Smooth muscle cell (in vitro differentiated cells): ENCODE data around the gene ADAM19. TPM values are rescaled to one million over a fixed set of nuclear protein-coding genes. Genes with fewer than 3 reads are reported as not detected.

ENCODE experiments used
- DNase-seq: peaks from one replicate; lab custom pipeline; 2025; ENCODE audit not compliant: unreplicated experiment; lab: John Stamatoyannopoulos, UW
- H2AFZ ChIP-seq: fragments of 200-600 bp; sonication (generic); 2 replicates; pipeline ENCODE4 v1.6.0; 2016; ENCODE audit warnings: antibody characterized with exemption, low read depth, mild to moderate bottlenecking
- H3F3A ChIP-seq: fragments of 200-600 bp; sonication (generic); 2 replicates; pipeline ENCODE4 v1.6.0; 2017; ENCODE audit warnings: antibody characterized with exemption, low read depth
- H3K27ac ChIP-seq: fragments of 200-600 bp; sonication (generic); 2 replicates; pipeline ENCODE4 v1.5.1; 2016; ENCODE audit warnings: low read depth, mild to moderate bottlenecking
- H3K27me3 ChIP-seq: fragments of 200-600 bp; sonication (generic); 2 replicates; pipeline ENCODE4 v1.6.1; 2016; ENCODE audit warnings: low read depth, mild to moderate bottlenecking
- H3K36me3 ChIP-seq: fragments of 200-600 bp; sonication (generic); 2 replicates; pipeline ENCODE4 v1.5.1; 2016; ENCODE audit warnings: low read depth
- H3K4me1 ChIP-seq: fragments of 200-600 bp; sonication (generic); 2 replicates; pipeline ENCODE4 v1.5.1; 2016; ENCODE audit warnings: low read depth
- H3K4me2 ChIP-seq: fragments of 200-600 bp; sonication (generic); 2 replicates; pipeline ENCODE4 v1.6.0; 2016; ENCODE audit warnings: mild to moderate bottlenecking
- H3K4me3 ChIP-seq: fragments of 200-600 bp; sonication (generic); 2 replicates; pipeline ENCODE4 v1.5.1; 2016; ENCODE audit warnings: mild to moderate bottlenecking
- H3K79me2 ChIP-seq: fragments of 200-600 bp; sonication (generic); 2 replicates; pipeline ENCODE4 v1.6.0; 2016; ENCODE audit warnings: low read depth, mild to moderate bottlenecking
- H3K9ac ChIP-seq: fragments of 200-600 bp; sonication (generic); 2 replicates; pipeline ENCODE4 v1.6.0; 2016; ENCODE audit warnings: low read depth
- H3K9me3 ChIP-seq: fragments of 200-600 bp; sonication (generic); replicated peaks from 2 replicates; pipeline ENCODE4 v1.5.1; 2016; ENCODE audit warnings: low read depth
- H4K20me1 ChIP-seq: fragments of 200-600 bp; sonication (generic); 2 replicates; pipeline ENCODE4 v1.6.0; 2016; ENCODE audit warnings: low read depth
- WGBS: methylation state at CpG from one replicate; pipeline ENCODE4 v1.1.7; 2016; ENCODE audit warnings: low lambda C conversion rate; 5-methylcytosine and 5-hydroxymethylcytosine counted together
- polyA plus RNA-seq: library from polyadenylated mRNA; unstranded; fragments of >200 nt; fragmentation: Nextera tagmentation; extraction: Ambion mirVana; gene quantifications from 2 replicates; pipeline ENCODE4 v1.2.1, GENCODE V29; 2016
- total RNA-seq: library from RNA; depleted of rRNA; stranded (reverse); fragments of >200 nt; gene quantifications from 2 replicates; pipeline ENCODE4 v1.2.3, GENCODE V29; 2014
- TF ChIP-seq, protein P1 (sequence below): fragments of 200-600 bp; sonication (generic); IDR thresholded peaks from 2 replicates; pipeline ENCODE4 v1.5.1; 2017; ENCODE audit warnings: borderline replicate concordance, mild to moderate bottlenecking, antibody characterized with exemption; ENCODE audit not compliant: insufficient read depth, poor library complexity, severe bottlenecking

ADAM19 gene
- total and polyA plus RNA-seq, 2 experiments from 2014 or later, result 62.2 to 112 TPM

GRCh38 chr5:157450024-157450423, 125.6 kb downstream of the ADAM19 start:
- no peak for DNase-seq
- Histone ChIP-seq H3K36me3 (no peaks in the 10 kb centered on the region), H3K9ac (no peak overlapping the region), H3K4me1 (no peaks in the 10 kb centered on the region), H3K27ac (no peak overlapping the region), H3K79me2 (no peaks in the 10 kb centered on the region), H3K4me2 (no peak overlapping the region), H3K4me3 (no peak overlapping the region), H3K9me3 (no peaks in the 10 kb centered on the region), H3F3A (no peaks in the 10 kb centered on the region), H4K20me1 (no peaks in the 10 kb centered on the region), H2AFZ (no peak overlapping the region), H3K27me3 (no peaks in the 10 kb centered on the region)
- TF ChIP-seq, protein P1, sequence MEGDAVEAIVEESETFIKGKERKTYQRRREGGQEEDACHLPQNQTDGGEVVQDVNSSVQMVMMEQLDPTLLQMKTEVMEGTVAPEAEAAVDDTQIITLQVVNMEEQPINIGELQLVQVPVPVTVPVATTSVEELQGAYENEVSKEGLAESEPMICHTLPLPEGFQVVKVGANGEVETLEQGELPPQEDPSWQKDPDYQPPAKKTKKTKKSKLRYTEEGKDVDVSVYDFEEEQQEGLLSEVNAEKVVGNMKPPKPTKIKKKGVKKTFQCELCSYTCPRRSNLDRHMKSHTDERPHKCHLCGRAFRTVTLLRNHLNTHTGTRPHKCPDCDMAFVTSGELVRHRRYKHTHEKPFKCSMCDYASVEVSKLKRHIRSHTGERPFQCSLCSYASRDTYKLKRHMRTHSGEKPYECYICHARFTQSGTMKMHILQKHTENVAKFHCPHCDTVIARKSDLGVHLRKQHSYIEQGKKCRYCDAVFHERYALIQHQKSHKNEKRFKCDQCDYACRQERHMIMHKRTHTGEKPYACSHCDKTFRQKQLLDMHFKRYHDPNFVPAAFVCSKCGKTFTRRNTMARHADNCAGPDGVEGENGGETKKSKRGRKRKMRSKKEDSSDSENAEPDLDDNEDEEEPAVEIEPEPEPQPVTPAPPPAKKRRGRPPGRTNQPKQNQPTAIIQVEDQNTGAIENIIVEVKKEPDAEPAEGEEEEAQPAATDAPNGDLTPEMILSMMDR, result no peak
- 94% methylated on average over 3 of the region's 3 CpGs for whole genome bisulfite sequencing

GRCh38 chr5:157449011-157449723, 126.4 kb downstream of the ADAM19 start:
- Histone ChIP-seq H3K36me3 (no peaks in the 10 kb centered on the region), H3K27me3 (no peaks in the 10 kb centered on the region), H3K4me2 (no peak overlapping the region), H4K20me1 (no peaks in the 10 kb centered on the region), H3K9ac (no peak overlapping the region), H2AFZ (no peak overlapping the region), H3K27ac (no peak overlapping the region), H3F3A (no peaks in the 10 kb centered on the region), H3K9me3 (no peaks in the 10 kb centered on the region), H3K79me2 (no peaks in the 10 kb centered on the region), H3K4me3 (no peak overlapping the region), H3K4me1 (no peaks in the 10 kb centered on the region)
- TF ChIP-seq, protein P1, result no peak
- WGBS, result 72% methylated on average over 6 of the region's 6 CpGs
- DNase-seq, result no peak

DNA sequence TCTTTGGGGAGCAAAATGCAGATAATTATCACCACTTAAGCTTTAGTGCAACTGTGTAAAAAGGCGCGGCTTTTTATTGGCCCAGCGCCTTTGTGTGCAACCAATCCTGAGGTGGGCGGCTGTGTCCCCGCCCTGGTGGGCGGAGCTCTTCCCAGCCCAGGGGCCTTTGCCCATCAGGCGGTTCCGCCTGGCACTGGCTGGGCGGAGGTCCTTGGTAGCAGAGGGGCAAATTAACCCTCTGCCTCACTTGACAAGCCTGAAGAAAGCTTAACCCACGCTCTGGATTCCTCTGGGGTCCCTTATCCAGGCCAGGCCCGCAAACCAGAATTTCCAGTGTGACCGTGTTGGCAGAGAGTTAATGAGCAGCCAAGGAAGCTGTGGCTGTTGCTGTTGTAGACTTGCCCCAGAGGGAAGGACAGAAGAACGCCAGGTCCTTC, 128.4 kb downstream of the ADAM19 start:
- H4K20me1 ChIP-seq, result no peaks in the 10 kb centered on the region
- no peaks in the 10 kb centered on the region for H3K27me3 ChIP-seq
- TF ChIP-seq, protein P1, result no peak
- no peaks in the 10 kb centered on the region for H3K79me2 ChIP-seq
- DNase-seq, result no peak
- H2AFZ ChIP-seq, result no peak overlapping the region
- no peaks in the 10 kb centered on the region for H3K36me3 ChIP-seq
- H3K9me3 ChIP-seq, result no peaks in the 10 kb centered on the region
- no peak overlapping the region for H3K27ac ChIP-seq
- H3K9ac ChIP-seq, result no peak overlapping the region
- H3F3A ChIP-seq, result no peaks in the 10 kb centered on the region
- no peak overlapping the region for H3K4me2 ChIP-seq
- WGBS, result 84% methylated on average over 13 of the region's 13 CpGs
- H3K4me3 ChIP-seq, result no peak overlapping the region
- H3K4me1 ChIP-seq, result no peaks in the 10 kb centered on the region

GRCh38 chr5:157446412-157446935, 129.1 kb downstream of the ADAM19 start:
- H3K27ac ChIP-seq, result no peak overlapping the region
- H3K9ac ChIP-seq, result no peak overlapping the region
- WGBS, result 86% methylated on average over 9 of the region's 9 CpGs
- no peak overlapping the region for H3K4me2 ChIP-seq
- H3K4me3 ChIP-seq, result no peak overlapping the region
- TF ChIP-seq, protein P1, result no peak
- H4K20me1 ChIP-seq, result no peaks in the 10 kb centered on the region
- no peaks in the 10 kb centered on the region for H3K79me2 ChIP-seq
- no peaks in the 10 kb centered on the region for H3K27me3 ChIP-seq
- DNase-seq, result no peak
- no peaks in the 10 kb centered on the region for H3K4me1 ChIP-seq
- no peaks in the 10 kb centered on the region for H3K36me3 ChIP-seq
- no peaks in the 10 kb centered on the region for H3F3A ChIP-seq
- H3K9me3 ChIP-seq, result no peaks in the 10 kb centered on the region
- H2AFZ ChIP-seq, result no peak overlapping the region
